Lower lobe of right lung (tissue), 2 donors: ENCODE measurements around the gene NTRK2. TPM values are rescaled to one million over a fixed set of nuclear protein-coding genes. Genes with fewer than 3 reads are reported as not detected.

Experiments
- ATAC-seq, 2 donors: fragments of 200-7000 bp; cut with Tn5 transposase; one replicate each; pipeline ENCODE4 v1.9.1; 2020 to 2022; ENCODE audit warnings: mild to moderate bottlenecking in 2 of 2, moderate library complexity in 2 of 2
- DNase-seq: peaks from one replicate; pipeline ENCODE4 v3.0.0-alpha.2; 2020
- H3K27ac ChIP-seq: fragments of 200-600 bp; one replicate; pipeline ENCODE4 v1.8.0; 2022
- H3K27me3 ChIP-seq: fragments of 200-600 bp; one replicate; pipeline ENCODE4 v1.8.0; 2022; ENCODE audit warnings: low read depth
- H3K36me3 ChIP-seq: fragments of 200-600 bp; one replicate; pipeline ENCODE4 v1.8.0; 2022; ENCODE audit warnings: mild to moderate bottlenecking
- H3K4me1 ChIP-seq: fragments of 200-600 bp; one replicate; pipeline ENCODE4 v1.8.0; 2022
- H3K4me3 ChIP-seq: fragments of 200-600 bp; one replicate; pipeline ENCODE4 v1.8.0; 2022; ENCODE audit warnings: mild to moderate bottlenecking
- H3K9me3 ChIP-seq: fragments of 200-600 bp; one replicate; pipeline ENCODE4 v1.8.0; 2022
- CTCF ChIP-seq: fragments of 200-600 bp; IDR thresholded peaks from one replicate; pipeline ENCODE4 v1.8.0; 2022; ENCODE audit warnings: antibody characterized with exemption, mild to moderate bottlenecking
- intact Hi-C: fragments of 100-400 bp; cut with DNase I; formaldehyde crosslinking; loops from one replicate; pipeline ENCODE4 v1.11.0; 2022
- total RNA-seq: library from RNA; stranded (reverse); fragmentation: NEBNext Ultra II Directional; extraction: Animal tissue kit (Norgen Biotek cat#: 25700); gene quantifications from one replicate; pipeline ENCODE4 v1.2.1, GENCODE V29; 2021
- donor health status: DM: no; HTN: yes; CAD: no; lungs with severe emphysema.

The NTRK2 gene
- total RNA-seq, 1 donor from 2014 or later: 7.7 TPM

- intact Hi-C loops: no loop called here
- no peak overlapping the region for H3K4me3 ChIP-seq
- no peaks in the 10 kb centered on the region for H3K4me1 ChIP-seq
- no peaks in the 10 kb centered on the region for H3K9me3 ChIP-seq
- no peaks in the 10 kb centered on the region for H3K36me3 ChIP-seq
- H3K27me3 ChIP-seq: no peaks in the 10 kb centered on the region
- no peak for DNase-seq
- no peak for ATAC-seq
- no peak for TF ChIP-seq CTCF
- no peak overlapping the region for H3K27ac ChIP-seq
These were observed 109.0 kb downstream of the NTRK2 start for GRCh38 chr9:84778570-84778969.

DNA sequence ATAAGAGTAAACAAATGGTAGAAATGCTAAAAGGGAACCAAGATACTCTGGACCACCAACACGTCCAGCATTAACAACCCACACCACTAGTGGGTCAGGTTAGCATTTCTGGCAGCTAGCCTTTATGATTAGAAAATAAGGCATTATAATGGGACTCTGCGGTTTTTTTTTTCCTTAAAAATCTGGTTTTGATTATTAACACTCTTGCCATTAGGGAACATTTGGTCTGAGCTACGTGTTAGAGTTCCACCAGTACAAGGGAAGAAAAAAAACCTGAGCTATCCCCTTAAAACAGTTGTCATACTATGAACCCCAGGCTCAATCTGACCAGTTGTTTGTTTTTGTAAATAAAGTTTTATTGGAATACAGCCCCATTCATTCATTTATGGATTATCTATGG, 110.4 kb downstream of the NTRK2 start:
- Histone ChIP-seq H3K27ac (no peak overlapping the region), H3K36me3 (no peaks in the 10 kb centered on the region), H3K9me3 (no peaks in the 10 kb centered on the region), H3K4me3 (no peak overlapping the region), H3K4me1 (no peaks in the 10 kb centered on the region), H3K27me3 (no peaks in the 10 kb centered on the region)
- ATAC-seq: no peak
- intact Hi-C loops: no loop called here
- TF ChIP-seq CTCF: no peak
- DNase-seq: no peak

- DNase-seq (no peak), ATAC-seq (no peak)
- intact Hi-C loops: no loop called here
- no peaks in the 10 kb centered on the region for H3K27me3 ChIP-seq
- TF ChIP-seq CTCF: no peak
- H3K27ac ChIP-seq: no peak overlapping the region
- no peak overlapping the region for H3K4me3 ChIP-seq
- no peaks in the 10 kb centered on the region for H3K4me1 ChIP-seq
- no peaks in the 10 kb centered on the region for H3K36me3 ChIP-seq
- H3K9me3 ChIP-seq: no peaks in the 10 kb centered on the region
These were observed 110.9 kb downstream of the NTRK2 start for GRCh38 chr9:84780385-84780784.

DNA sequence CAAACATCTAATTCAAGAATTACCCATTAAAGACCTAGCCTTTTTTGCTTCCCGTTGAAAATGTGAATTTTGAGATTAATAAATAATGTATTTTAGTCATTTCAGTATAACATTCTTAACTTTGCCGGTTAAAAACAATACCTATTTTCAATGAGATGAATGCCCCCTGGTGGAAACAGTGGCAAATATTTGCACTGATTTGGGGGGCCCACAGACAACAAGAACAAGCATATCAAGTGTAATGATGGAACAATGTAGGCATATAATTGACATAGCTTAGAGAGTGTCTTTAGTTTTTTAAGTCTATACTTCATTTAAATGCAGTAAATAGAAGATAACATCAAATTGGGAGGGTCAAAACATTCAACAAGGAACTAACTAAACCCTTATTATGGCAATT, 111.9 kb downstream of the NTRK2 start:
- Histone ChIP-seq H3K4me1 (no peaks in the 10 kb centered on the region), H3K27me3 (no peaks in the 10 kb centered on the region), H3K9me3 (no peaks in the 10 kb centered on the region), H3K4me3 (no peak overlapping the region), H3K27ac (no peak overlapping the region), H3K36me3 (no peaks in the 10 kb centered on the region)
- no peak for DNase-seq
- peak; percentile 30 for TF ChIP-seq CTCF
- no peak for ATAC-seq
- intact Hi-C loops: no loop called here

- DNase-seq (no peak), ATAC-seq (no peak)
- Histone ChIP-seq H3K27ac (no peak overlapping the region), H3K4me1 (no peaks in the 10 kb centered on the region), H3K9me3 (no peaks in the 10 kb centered on the region), H3K27me3 (no peaks in the 10 kb centered on the region), H3K4me3 (no peak overlapping the region), H3K36me3 (no peaks in the 10 kb centered on the region)
- TF ChIP-seq CTCF: no peak
- intact Hi-C loops: no loop called here
These were observed 112.7 kb downstream of the NTRK2 start for GRCh38 chr9:84781931-84782866.
